Stimulated activated CD8-positive, alpha-beta memory T cell treated with anti-CD3 and anti-CD28 coated beads, Interleukin-4, amount 100 ng/mL, for 24 hours (primary cell): ENCODE measurements around the gene OPRM1.

Experiments used
- DNase-seq: peaks from one replicate; pipeline ENCODE4 v3.0.0-alpha.2; 2020; ENCODE audit warnings: low read depth

Gene OPRM1

DNA sequence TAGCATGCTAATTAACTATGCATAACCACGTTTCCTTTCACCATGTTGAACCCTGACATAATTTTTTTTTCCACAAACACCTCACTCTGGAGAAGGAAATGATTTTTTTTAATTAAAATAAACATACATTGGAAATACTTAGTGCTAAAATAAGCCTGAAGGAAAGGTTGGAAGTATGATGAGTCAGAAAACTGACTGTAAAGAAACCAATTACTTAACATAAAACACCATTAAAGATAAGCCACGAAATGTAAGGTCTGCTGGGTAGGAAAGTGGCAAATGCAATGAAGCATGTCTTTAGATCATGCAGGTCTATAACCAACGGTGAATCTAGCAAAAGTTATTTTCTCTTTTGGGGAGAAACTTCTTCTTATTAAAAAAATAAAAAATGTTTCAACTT is 47.5 kb downstream of the OPRM1 start:
- no peak for DNase-seq

DNA sequence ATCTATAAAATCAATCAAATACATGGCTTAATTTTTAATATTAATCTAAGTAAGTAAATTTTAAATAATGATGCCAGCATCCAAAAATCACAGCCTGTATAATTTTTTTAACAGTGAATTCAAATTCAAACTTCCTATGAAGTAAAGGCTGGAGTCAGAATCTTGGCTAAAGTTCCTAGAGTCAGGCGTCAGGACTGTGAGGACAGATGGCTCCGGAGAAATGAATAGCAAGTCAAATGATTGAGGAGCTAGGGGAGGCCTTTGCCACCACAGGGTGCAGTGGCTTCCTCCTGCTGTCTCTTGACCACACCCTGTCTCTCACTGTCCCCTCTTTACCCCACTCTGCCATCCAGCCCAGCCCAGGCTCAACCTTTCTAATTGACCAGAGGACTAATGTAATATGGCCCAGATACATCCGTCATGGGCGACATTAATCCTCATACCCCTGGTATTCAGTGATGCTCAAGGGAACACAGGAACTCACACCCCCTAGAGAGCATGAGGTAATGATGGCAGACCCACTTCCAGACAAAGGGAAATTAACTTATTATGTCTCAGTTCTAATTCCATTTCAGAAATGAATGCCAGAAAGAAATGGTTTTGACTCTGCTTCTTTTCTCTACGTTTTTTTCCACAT is 53.4 kb downstream of the OPRM1 start:
- DNase-seq: no peak

DNA sequence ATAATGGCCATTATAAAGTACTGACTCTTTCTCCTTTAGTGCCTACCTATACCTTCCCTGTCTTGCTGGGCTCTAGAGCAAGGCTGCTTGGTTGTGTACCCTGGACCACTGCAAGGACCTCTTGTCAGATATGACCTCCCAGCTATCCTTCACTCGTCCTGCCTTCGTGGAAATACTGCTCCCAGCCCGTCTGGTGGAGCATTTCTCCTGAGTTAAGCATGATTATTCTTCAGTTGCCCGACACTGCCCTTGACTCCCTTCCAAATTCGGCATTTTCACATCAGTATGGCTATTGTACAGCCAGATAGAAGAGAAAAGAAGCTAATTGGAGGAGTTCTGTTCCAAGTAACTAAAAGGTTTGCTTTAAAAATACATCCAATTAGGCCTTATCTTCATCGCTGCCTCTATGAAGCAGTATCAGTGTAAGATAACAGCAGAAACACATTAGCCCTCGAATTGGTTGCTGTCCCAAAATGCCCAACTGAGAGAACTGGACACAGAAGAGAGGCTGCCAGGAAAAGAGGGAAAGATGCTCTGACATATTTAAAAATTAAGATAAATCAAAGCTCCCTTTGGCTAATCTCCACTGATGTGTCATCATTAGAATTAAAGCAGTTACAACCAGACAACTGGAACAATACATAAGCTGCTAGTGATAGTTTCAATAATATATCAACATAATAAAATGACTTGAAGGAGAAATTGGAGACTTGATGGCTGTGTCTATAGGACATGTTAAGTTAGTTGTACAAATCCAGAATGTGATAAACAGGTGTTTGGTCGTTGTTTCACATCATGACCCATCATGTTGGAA is 54.4 kb downstream of the OPRM1 start:
- no peak for DNase-seq

DNA sequence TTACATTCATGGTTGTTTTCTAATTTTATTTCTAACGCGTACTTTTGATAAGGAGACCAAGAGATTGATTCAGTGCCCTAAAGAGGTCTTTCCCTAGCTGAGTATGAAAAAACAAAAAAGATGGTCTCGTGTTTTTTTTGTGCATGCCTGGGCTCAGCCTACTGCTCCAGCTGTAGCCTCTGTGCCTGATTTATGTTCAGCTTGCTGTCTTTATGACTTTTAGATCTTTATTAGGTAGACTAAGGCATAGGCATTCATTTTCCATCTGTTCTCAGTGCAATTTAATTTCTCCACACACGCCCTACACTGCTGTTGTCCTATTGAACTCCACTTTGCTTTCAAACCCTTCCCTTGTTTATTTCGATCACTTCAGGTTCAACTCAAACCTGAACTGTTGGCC is 56.5 kb downstream of the OPRM1 start:
- no peak for DNase-seq

DNA sequence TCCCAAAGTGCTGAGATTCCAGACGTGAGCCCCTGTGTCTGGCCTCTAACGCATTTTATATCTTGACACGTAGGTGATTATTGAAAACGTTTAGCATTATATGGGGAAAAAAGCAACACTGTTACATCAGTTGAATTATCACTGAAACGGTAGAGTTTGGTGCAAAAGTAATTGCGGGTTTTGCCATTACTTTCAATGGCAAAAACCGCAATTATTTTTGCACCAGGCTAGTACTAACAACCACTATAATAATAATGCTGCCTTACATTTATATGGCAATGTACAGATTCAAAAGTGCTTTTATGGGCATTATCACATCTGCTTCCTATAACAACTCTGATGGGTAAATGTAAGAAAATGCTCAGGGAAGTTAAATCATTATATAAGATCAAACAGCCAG is 57.3 kb downstream of the OPRM1 start:
- no peak for DNase-seq

DNA sequence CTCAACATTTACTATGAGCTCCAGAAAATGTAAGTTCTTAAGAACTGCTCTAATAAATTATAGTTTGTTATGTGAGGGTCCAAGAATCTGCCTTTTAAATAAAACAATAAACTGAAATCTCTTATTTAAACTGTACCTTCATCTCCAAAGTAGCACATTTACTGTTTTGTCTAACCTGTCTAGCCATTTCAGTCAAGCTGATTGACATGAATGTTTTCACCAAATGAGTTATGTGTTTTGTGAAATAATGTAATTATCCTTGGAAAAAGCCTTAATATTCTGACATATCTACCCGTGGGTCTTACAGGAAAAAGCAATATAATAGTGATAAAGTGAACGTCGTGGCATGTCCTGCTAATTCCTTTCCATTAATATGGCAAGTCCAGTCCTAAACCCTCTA is 57.8 kb downstream of the OPRM1 start:
- DNase-seq: no peak

DNA sequence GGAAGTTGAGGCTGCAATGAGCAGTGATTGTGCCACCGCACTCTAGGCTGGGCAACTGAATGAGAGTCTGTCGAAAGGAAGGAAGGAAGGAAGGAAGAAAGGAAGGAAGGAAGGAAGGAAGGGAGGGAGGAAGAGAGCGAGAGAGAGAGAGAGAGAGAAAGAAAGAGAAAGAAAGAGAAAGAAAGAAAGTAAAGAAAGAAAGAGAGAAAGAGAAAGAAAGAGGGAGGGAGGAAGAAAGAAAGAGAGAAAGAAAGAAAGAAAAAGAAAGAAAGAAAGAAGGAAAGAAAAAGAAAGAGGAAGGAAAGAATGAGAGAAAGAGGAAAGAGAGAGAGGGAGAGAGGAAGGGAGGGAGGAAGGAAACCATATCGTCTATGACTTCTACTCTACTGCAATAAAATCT is 60.2 kb downstream of the OPRM1 start:
- no peak for DNase-seq

DNA sequence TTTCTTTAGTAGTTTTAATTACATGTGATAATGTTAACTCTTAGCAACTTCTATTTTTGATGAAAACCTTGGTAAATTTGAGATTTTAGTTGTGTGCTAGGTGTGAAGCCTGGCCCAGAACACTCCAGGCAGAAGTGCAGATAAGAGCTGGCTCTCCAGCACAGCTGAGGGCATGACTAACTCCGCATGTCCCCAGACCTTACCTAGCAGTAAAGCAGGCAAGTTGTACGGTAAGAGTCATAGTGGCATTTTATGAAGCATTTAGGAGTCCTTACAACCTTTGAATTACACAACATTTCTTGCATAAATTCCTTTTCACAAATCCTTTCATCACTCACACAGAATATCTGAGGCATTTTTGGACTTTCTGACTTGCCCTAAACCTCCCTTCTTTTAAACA is 67.2 kb downstream of the OPRM1 start:
- no peak for DNase-seq

DNA sequence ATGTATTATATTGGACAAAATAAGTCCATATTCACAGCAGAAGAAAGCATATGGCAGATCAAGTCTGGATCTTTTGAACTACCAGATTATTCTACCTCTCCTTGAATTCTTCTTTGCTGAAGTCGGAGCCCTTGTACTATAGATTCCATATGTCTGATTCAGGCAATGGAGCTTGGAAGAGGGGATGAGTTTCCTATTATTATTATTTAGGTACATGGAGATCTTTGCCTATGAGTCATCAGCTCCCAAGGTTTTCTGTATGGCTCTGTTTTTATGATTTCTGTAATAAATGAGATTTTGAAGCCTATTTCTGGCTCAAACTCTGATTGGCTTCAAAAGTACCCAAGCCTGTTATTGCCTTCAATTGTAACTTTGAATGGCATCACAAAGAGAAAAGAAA is 72.0 kb downstream of the OPRM1 start:
- DNase-seq: no peak

DNA sequence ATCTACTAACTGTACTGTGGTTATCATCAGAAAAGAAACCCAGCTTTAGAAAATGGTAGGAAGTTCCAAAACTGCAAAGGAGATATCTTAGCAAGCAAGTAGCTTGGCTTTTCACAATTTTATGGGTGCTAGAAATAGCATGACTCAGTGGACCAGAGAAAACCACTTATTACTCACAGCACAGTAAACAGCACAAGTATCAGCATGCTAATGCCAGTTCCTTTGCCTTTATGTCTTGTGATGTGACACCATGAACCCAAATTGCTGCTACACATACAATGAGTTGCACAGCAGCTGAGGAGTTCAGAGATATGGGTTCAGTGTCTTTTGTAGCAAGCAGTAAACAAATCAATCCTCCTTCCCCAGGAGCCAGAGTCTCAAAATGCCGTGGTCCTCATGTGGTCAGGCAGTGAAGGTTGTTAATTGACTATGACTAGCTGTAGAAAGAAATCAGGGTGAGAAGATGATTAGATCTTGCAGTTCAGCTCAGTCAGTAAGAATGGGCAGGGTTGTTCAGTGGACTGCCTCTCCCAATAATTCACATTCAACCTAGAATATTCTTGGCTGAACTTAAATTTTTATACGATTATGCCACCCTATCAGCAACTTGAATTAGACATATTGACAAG is 73.3 kb downstream of the OPRM1 start:
- DNase-seq: no peak

DNA sequence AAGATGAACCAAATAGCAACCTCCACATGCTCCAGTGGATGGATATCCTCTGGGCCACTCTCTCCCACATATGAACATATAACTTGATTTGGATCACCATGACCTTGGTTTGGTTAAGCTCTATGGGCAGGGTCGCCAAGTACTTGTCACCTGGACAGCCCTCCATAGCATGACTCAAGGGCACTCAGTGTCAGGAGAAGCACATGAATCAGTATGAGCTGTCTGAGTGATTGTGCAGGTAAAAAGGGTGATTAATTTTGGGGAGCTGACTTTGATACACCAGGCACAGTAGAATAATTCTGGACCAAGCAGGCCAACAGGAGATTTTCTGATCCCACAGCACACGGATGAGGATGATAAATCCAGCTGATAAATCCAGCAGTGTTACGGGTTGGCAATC is 74.4 kb downstream of the OPRM1 start:
- no peak for DNase-seq

DNA sequence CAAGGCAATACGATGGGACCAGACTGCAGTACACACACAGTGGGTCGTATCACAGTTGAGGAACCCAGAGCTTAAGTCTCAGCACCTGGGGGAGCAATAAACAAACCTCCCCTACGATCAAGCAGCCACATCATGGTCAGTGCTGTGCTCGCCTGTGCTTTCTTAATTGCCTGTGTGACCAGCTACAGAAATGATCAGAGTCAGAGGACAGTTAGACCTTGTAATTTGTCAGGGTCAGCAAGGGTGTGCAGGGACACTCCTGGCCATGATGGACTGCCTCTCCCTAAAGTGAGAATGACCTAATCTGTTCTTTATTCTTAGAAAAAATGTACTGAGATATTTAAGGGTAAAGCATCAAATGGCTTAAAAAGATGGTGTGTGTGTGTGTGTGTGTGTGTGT is 78.4 kb downstream of the OPRM1 start:
- DNase-seq: no peak

DNA sequence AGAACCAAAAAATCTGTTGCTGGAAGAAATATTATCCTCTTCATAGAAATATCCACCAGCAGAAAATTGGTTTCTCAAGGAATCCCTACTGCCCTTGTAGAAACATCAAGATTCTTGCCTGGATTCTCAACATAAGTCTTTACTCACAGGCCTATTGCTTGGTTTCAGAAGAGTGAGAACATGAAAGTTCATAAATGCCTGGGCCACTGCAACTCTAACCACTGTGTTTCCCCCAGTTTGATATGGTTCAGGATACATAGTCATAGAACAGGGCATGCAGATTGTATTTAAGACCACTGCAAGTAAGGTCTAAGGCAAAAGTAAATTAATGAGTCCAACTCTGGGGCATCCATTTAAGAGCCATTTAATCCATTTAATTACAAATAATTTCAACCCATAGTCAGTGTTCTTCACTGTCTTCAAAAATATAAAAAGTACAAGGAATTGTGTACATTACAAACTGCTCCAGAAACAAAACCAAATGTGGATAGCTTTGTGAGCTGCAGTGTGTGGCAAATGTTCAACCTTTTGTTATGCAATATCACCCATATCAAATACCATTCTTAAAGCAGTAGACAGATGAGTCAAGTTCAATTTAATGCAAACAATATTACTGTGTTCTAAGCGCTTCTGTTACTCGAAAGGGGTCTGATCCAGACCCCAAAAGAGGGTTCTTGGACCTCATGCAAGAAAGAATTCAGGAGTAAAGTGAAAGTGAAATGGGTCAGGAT is 83.3 kb downstream of the OPRM1 start:
- no peak for DNase-seq

DNA sequence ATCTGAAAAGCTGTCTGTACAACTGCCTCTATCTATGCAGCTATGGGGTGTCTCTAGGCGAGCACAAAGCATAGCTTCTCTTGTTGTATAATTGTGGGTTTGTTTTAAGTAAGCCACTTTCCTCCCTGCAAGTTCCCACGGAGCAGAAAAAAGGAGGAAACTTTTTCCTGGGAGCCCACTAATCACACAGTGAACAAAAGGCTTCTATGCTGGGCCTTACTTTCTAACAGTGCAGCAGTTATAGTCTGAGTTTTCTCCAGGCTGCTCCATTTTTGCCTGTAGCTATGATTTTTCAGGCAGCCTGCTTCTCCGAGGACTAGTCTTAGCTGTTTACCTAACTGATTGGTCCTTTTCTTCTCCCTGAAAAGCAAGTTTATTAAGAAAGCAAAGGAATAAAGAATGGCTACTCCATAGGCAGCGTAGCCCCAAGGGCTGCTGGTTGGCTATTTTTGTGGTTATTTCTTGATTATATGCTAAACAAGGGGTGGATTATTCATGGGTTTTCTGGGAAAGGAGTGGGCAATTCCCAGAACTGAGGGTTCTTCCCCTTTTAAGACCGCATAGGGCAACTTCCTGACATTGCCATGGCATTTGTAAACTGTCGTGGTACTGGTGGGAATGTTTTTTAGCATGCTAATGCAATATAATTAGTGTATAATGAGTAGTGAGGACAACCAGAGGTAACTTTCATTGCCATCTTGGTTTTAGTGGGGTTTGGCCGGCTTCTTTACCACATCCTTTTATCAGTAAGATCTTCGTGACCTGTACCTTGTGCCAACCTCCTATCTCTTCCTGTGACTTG is 84.3 kb downstream of the OPRM1 start:
- no peak for DNase-seq

DNA sequence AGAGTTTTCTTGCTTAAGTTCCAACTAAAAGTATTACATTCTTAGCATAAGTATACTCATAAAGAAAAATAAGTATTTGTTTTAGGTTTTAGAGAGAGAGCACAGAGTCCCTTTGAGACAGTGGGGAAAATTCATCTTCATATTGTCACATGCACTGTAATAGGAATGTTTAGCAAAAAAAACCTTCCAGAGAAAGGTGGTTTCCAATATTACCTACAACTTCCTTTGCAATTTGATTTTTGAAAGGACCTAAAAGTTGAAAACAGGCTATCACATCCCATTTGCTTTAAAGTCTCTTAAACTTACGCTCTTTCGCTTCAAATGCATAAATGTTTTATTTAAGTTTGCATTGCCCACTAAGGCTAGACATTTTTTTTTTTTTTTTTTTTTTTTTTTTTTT is 86.4 kb downstream of the OPRM1 start:
- no peak for DNase-seq

DNA sequence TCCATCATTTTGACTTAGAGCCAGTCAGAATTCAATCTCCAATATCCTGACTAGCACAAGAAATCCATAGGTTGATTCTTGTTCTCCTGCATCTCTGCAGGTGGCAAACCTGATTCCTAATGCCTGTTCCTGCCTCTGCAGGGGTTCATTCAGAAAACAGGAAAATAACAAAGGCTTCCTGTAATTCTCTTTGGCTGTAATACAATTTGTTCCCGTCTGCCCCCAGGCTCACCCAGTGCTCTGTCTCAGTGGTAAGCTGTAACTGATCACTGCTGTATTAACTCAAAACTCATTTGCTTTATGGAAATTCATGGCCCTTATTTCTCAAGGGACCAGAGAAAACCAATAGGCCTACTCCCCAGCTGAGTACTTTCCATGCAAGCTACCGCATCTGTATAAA is 88.6 kb downstream of the OPRM1 start:
- no peak for DNase-seq

DNA sequence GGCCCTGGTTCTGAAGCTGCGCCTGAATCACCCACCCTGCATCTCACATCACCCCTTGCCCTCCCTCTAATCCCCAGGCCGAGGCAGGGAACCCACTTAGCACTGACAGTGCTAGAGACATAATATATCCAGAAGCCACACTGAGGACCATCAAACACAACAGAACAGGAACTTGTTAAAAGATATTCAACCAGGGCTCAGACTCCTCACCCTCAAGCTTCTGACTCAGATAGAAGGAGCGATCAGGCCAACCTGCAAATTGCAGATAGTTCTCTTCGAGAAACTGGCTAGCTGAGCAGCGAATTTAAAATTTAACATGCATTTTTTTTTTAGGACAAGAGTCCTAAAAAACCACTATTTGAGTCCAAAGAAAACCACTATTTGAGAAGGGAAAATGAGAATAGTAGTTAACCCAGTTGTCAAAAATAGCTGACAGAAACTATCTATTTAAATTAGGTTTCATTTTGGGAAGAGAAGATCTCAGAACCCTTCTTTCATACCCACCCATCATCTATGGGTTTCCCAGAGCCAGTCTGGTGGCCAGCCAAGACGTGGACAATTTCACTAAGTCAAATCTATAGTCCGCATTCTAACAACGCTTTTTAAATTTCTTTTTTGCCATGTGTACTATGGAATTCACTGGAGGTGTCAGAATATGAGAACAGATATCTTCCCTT is 95.6 kb downstream of the OPRM1 start:
- DNase-seq: no peak

DNA sequence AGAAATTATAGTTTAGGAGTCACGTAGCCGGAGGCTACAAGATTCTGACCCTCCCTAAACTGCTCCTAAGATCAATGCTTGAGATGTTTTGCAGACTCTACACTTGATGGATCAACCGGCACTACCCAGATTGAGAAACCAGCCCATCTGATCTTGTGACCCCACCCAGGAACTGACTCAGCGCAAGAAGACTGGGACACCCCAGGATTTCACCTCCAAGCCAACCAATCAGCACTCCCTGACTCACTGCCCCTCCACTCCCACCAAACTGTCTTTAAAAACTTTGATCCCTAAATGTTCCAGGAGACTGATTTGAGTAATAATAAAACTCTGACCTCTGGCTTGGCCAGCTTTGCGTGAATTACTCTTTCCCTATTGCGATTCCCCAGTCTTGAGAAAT is 99.8 kb downstream of the OPRM1 start:
- no peak for DNase-seq

DNA sequence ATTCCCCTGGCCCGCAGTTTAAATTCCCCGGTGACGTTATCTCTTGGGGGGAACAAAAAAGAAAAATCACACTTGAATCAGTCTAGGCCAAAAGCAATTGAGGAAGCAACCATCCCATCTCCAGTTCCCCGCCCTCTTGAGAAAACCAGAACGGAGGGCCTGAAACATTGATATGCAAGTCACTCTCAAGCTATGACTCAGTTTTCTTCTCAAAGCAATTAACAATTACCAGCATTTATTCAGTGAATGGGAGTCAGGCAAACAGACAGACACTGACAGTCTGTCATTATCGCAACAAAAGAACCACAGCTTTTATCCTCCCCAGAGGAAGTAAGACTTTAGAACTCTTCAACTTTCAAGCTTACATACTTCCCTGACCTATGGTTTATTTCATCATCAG is 100.9 kb downstream of the OPRM1 start:
- no peak for DNase-seq

DNA sequence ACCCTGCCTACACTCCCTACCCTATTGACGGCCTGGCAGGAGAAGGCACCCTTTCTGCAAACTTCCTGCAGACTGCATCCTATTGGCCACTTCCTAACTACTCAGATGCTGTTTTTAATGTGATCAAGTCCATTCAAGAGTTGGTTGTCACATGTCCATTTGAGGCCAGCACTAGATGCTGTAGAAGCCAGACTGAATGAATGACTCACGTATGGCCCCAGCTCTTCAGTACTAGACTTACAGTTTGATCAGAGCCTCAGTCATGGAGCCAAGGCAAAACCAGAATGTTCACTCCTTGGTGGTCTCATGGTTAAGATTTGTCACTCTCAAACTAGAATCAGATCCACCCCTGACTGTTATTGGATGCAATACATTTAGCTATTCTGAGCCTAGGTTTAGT is 101.7 kb downstream of the OPRM1 start:
- DNase-seq: no peak

DNA sequence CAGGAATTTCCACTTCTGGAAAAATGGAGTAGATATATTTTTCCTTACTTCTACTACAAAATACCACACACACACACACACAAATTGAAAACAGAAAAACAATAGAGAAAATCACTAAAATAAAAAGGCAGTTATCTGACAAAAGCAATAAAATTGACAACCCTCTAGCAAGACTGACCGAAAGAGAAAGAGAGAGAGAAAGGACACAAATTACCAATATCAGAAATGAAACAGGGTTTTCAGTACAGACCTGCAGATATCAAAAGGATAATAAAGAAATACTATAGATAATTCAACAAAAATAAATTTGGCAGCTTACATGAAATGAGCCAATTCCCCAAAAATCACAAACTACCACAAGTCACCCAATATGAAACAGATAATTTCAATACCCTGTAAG is 104.7 kb downstream of the OPRM1 start:
- no peak for DNase-seq
